ENCODE measurements around the gene SYNDIG1.

The SYNDIG1 gene

DNA sequence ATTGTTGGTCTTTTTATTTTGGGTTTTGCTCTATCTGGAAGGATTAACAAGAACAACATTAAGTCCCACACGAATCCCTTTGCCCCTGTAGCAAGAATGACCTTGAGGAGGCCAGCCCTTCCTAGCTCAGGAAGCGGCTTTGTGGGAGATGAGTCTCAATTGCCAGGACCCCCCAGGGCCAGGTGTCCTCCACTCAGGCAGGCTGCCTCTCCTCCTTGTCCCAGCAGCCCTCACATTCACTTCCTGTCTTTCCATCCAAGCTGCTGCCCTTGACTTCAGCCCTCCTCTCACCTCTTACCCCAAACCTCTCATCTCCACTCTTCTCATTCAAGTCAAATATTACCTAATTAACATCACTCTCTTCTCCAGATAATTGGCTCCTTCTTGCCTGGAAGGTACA is 22.6 kb upstream of the SYNDIG1 start:
- DNase-seq (ENCODE audit: low read depth in 2 of 3, low spot score in 2 of 3) = no peak

DNA sequence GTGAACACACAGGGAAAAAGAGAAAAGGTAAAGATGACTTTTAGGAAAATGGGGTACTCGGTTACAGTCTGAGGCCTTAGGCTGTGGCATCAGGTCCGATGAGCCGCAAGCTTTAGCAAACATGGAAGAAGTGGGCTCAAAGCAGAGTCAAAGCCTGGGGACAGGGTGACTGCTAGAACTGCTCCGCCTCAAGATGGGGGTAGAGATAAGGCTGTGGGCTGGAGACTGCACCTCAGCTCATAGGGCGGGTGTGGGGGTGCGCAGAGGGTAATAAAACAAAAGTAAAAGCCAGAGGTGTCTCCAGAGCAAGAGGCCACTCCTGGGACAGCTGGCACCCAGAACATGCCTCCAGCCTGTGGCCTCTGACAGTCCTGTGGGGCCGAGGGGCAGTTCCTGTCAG is 21.3 kb upstream of the SYNDIG1 start:
- no peak for DNase-seq (ENCODE audit: low read depth in 2 of 3, low spot score in 2 of 3)

- no peak for DNase-seq (ENCODE audit: low read depth in 2 of 3, low spot score in 2 of 3)
These were observed 20.3 kb upstream of the SYNDIG1 start for GRCh38 chr20:24449026-24449720.

DNA sequence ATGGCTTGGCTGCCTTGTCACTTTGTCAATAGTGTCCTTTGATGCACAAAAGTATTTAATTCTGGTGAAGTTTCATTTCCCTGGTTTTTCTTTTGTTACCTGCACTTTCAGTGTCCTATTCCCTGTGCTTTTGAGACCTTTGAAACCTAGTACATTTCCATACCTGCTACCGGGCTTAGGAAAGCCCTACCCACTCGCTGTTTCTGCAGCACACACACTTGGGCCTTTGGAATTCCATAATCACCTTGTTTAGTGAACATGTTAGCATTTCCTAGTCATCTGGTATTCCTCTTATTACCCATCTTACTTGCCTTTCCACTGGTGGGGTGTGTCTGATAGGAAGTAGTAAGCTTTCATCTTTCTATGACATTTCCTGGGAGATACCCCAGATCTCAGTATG is 19.3 kb upstream of the SYNDIG1 start:
- no peak for DNase-seq (ENCODE audit: low read depth in 2 of 3, low spot score in 2 of 3)

GRCh38 chr20:24450624-24451376 is 18.6 kb upstream of the SYNDIG1 start:
- no peak for DNase-seq (ENCODE audit: low read depth in 2 of 3, low spot score in 2 of 3)

- no peak for DNase-seq (ENCODE audit: low read depth in 2 of 3, low spot score in 2 of 3)
These were observed 18.0 kb upstream of the SYNDIG1 start for GRCh38 chr20:24451428-24451827.

DNA sequence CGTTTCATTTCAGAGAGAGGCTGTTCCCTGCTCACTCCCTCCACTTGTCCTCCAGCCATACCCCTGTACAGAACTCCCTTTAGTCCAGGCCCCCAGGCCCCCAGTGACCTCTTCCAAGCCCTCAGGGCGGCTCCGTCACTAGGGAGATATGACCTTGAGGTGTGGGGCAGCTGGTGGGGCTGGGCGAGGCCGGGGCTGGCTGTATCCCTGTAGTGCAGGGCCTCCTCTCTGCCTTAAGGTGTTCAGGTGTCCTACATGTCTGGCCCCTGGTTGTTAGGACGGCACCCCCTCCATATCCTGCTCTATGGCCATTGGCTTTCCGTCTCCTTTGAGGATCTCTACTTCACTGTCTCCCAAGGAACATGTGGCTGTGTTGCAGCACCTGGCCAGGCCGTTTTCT is 17.4 kb upstream of the SYNDIG1 start:
- DNase-seq (ENCODE audit: low read depth in 2 of 3, low spot score in 2 of 3) = no peak

DNA sequence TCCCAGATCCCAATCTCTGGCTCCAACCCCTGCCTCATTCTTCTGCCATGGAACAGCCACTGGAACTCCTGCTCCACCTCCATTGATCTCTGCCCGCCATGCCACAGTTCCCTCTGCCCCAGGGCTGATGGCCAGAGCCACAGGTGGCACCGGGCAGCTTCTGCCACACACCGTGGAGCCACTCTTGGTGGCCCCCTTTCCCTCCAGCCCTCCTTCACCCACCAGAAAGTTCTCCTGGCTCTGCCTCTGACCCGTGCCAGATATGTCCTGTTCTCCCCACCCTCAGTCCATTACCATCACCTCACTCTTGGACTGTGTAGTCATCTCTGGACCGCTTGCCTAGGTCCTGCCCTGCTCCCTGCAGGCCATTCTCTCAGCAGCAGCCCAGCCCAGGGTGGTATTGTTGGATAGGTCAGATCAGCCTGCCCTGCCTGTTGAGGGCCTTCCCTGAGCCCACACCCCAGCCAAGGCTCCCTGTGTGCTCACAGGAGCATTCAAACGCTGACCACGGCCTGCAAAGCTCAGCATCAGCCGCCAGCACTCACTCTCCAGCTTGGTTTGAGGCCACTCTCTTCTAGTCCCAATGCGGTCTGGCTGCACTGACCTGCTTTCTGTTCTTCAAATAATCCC is 16.8 kb upstream of the SYNDIG1 start:
- DNase-seq (ENCODE audit: low read depth in 2 of 3, low spot score in 2 of 3) = no peak

GRCh38 chr20:24453869-24454268 is 15.6 kb upstream of the SYNDIG1 start:
- DNase-seq (ENCODE audit: low read depth in 2 of 3, low spot score in 2 of 3) = no peak

- no peak for DNase-seq (ENCODE audit: low read depth in 2 of 3, low spot score in 2 of 3)
These were observed 14.3 kb upstream of the SYNDIG1 start for GRCh38 chr20:24455081-24455480.

DNA sequence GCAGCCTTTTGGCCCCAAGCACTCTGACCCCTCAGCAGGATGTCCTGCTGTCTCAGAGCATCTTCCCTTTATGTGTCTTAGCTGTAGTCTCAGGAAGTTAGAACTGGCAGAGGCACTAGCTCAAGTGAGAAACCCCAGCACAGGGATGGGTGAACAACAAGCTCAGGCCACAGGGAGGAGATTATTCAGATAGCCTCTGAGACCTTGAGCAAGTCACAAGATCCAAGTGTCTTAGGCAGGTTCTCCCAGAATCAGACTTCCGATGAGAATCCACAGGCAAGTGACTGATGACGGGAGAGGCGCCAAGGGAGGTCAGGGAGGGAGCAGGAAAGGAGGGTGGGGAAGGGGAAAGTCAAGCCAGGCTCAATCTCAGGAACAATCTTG is 13.0 kb upstream of the SYNDIG1 start:
- no peak for DNase-seq (ENCODE audit: low read depth in 2 of 3, low spot score in 2 of 3)

DNA sequence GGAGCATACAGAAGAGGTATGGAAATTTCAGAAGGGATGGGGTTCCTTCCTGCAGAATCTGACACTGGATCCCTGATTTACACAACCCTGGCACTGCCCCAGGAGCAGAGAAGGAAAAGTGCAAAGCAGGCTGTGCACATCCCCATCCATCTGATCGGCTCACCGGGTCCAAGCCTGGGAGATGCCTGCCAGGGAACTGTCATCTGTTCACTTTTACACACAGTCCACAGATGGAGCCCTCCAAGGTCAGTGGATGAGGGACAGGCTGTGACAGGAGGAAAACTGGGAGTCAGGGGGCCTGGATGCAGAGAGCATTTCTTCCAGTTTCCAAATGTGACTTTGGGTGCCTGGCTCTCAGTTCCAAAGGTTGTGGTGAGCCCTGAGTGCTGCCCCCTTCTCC is 11.0 kb upstream of the SYNDIG1 start:
- no peak for DNase-seq (ENCODE audit: low read depth in 2 of 3, low spot score in 2 of 3)

GRCh38 chr20:24459733-24460132 is 9.7 kb upstream of the SYNDIG1 start:
- DNase-seq (ENCODE audit: low read depth in 2 of 3, low spot score in 2 of 3) = no peak

DNA sequence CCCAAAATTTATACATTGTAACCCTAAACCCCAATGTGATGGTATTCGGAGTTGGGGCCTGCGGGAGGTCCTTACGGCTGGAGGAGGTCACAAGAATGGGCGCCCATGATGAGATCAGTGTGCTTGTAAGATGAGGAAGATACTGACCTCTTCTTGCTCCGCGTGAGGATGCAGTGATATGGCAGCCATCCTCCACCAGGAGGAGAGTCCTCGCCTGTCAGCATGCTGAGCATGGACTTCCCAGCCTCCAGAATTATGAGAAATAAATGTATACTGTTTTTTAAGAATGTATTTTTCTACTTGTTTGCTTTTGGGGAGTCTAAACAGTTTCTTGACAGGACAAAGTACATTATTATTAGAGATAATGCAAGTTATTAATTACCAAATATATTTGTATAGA is 8.7 kb upstream of the SYNDIG1 start:
- DNase-seq (ENCODE audit: low read depth in 2 of 3, low spot score in 2 of 3) = no peak

DNA sequence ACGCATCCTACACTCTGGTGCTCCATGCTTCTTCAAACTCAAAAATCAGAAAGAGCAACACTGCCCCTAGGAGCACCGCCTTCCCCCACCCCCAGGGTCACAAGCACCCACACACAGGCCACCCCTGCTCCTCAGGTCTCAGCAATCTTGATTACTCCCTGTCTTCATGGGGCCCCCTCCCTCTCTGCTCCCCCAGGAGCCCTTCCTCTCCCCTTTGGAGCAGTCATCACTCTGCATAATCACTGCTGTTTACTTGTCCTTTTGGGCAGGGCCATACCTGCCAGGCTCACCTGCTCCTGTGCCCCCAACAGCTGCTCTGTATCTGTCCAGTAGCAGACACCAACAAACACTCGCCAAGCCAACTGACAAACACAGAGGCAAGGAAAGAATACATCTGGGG is 7.6 kb upstream of the SYNDIG1 start:
- DNase-seq (ENCODE audit: low read depth in 2 of 3, low spot score in 2 of 3) = no peak

GRCh38 chr20:24462460-24463010 is 6.9 kb upstream of the SYNDIG1 start:
- no peak for DNase-seq (ENCODE audit: low read depth in 2 of 3, low spot score in 2 of 3)

DNA sequence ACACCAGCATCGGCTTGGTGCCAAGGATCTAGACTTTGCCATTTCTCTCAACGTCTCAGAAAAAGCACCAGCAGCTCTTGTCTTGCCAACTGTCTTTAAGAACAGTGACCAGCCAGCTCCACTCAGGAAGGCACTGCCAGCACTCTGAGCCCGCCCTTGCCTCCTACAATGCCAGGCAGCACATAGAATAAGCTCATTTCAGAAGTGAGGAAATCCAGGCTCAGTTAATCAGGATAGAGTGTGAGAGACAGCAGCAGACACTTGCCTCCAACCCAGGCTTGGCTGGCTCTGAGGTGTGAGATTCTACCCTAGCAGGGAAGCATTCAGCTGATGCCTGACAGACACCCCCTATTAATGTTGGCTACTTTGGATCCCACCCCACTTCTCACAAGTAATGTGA is 4.3 kb upstream of the SYNDIG1 start:
- no peak for DNase-seq (ENCODE audit: low read depth in 2 of 3, low spot score in 2 of 3)

GRCh38 chr20:24465730-24466129 is 3.7 kb upstream of the SYNDIG1 start:
- no peak for DNase-seq (ENCODE audit: low read depth in 2 of 3, low spot score in 2 of 3)

- DNase-seq (ENCODE audit: low read depth in 2 of 3, low spot score in 2 of 3) = no peak
These were observed 871 bp upstream of the SYNDIG1 start for GRCh38 chr20:24468401-24469115.

GRCh38 chr20:24469894-24470745 is 691 bp downstream of the SYNDIG1 start:
- no peak for DNase-seq (ENCODE audit: low read depth in 2 of 3, low spot score in 2 of 3)
